ENCODE results near the gene SERPINB10.
"Not testable (repeated sequence)": the region's sequence is repeated elsewhere in the genome, so short reads cannot be mapped to it uniquely, and the experiment has no call there.

DNA sequence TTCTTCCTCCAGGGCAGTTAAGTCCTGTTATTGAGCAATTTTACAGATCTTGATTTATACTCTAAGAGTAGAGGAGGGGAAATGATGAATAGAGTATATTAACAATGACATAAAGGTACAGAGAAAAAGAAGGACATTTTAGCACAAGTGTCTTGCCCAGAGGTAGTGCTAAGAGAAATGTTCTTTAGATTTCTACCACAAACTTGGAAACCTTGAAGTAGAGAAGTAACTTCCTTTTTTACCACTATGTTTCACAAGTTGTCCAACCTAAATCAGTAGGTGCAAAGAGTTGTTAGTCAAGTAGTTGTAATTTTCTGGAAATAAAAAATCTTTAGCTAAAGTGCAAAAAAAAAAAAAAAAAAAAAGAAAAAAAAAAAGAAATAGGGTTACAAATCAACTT, 21.6 kb downstream of the SERPINB10 start:
- TF ChIP-seq SMARCB1 (IDR thresholded peaks at IDR 0.05; ENCODE audit: insufficient read length, low read depth); GABPB2 (CRISPR knock-in tag; conservative IDR thresholded peaks at IDR 0.05); POLR2G (IDR thresholded peaks at IDR 0.05; ENCODE audit: low read depth, low read length); POLR2A (conservative IDR thresholded peaks at IDR 0.05); CHD1 (IDR thresholded peaks at IDR 0.05; ENCODE audit: low read length); NFIC (IDR thresholded peaks at IDR 0.05); KAT2B (IDR thresholded peaks at IDR 0.05; ENCODE audit: low read depth, low read length): not testable (repeated sequence)
- TF ChIP-seq, protein P1, sequence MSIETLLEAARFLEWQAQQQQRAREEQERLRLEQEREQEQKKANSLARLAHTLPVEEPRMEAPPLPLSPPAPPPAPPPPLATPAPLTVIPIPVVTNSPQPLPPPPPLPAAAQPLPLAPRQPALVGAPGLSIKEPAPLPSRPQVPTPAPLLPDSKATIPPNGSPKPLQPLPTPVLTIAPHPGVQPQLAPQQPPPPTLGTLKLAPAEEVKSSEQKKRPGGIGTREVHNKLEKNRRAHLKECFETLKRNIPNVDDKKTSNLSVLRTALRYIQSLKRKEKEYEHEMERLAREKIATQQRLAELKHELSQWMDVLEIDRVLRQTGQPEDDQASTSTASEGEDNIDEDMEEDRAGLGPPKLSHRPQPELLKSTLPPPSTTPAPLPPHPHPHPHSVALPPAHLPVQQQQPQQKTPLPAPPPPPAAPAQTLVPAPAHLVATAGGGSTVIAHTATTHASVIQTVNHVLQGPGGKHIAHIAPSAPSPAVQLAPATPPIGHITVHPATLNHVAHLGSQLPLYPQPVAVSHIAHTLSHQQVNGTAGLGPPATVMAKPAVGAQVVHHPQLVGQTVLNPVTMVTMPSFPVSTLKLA (conservative IDR thresholded peaks at IDR 0.05) = not testable (repeated sequence)
- TF ChIP-seq, protein P2, sequence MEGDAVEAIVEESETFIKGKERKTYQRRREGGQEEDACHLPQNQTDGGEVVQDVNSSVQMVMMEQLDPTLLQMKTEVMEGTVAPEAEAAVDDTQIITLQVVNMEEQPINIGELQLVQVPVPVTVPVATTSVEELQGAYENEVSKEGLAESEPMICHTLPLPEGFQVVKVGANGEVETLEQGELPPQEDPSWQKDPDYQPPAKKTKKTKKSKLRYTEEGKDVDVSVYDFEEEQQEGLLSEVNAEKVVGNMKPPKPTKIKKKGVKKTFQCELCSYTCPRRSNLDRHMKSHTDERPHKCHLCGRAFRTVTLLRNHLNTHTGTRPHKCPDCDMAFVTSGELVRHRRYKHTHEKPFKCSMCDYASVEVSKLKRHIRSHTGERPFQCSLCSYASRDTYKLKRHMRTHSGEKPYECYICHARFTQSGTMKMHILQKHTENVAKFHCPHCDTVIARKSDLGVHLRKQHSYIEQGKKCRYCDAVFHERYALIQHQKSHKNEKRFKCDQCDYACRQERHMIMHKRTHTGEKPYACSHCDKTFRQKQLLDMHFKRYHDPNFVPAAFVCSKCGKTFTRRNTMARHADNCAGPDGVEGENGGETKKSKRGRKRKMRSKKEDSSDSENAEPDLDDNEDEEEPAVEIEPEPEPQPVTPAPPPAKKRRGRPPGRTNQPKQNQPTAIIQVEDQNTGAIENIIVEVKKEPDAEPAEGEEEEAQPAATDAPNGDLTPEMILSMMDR (IDR thresholded peaks at IDR 0.05 in 2 of 3, conservative IDR thresholded peaks at IDR 0.05 in 1 of 3; ENCODE audit: insufficient read depth in 2 of 3, low read depth in 1 of 3, low read length in 3 of 3) = not testable (repeated sequence)
